ENCODE results near the gene ARFRP1. TPM values are rescaled to one million over a fixed set of nuclear protein-coding genes. Genes with fewer than 3 reads are reported as not detected.
A peak's percentile ranks its signal among the peaks of the same experiment; 100 is the strongest.

The ARFRP1 gene
- total and polyA plus RNA-seq, 5 donors: 38.7 to 49.7 (median 42.1) TPM

GRCh38 chr20:63737695-63737944 is 29.8 kb upstream of the ARFRP1 start:
- DNase-seq (no peak), ATAC-seq (no peak)
- no peaks in the 10 kb centered on the region for H3K27me3 ChIP-seq (ENCODE audit: control insufficient read depth, insufficient read depth)
- H3K4me1 ChIP-seq (ENCODE audit: control insufficient read depth, insufficient read depth, low read length): peaks cover 5% of the 10 kb centered on the region
- WGBS: 14% methylated on average over 26 of the region's 26 CpGs
- intact Hi-C loops (cut with DNase I): loop anchor here in 1 of 4 donors (10.0 kb wide), 1 partner anchor 93 kb away; no protein-coding TSS in a partner anchor
- H3K9me3 ChIP-seq (ENCODE audit: control insufficient read depth, low read length): no peaks in the 10 kb centered on the region
- peak overlapping the region; percentile 7 for H3K4me3 ChIP-seq (ENCODE audit: low read length)
- H3K27ac ChIP-seq (ENCODE audit: low read length): no peak overlapping the region

- intact Hi-C loops (cut with DNase I): loop anchor here in 1 of 4 donors (10.0 kb wide), 1 partner anchor 92 kb away; no protein-coding TSS in a partner anchor
- 53% methylated on average over 30 of the region's 30 CpGs for WGBS
- ATAC-seq: no peak
- peak in 2 of 3 donors; percentile 55 to 72 for DNase-seq
- Histone ChIP-seq H3K27me3 (ENCODE audit: control insufficient read depth, insufficient read depth) (no peaks in the 10 kb centered on the region), H3K9me3 (ENCODE audit: control insufficient read depth, low read length) (no peaks in the 10 kb centered on the region), H3K4me1 (ENCODE audit: control insufficient read depth, insufficient read depth, low read length) (peaks cover 5% of the 10 kb centered on the region), H3K27ac (ENCODE audit: low read length) (no peak overlapping the region), H3K4me3 (ENCODE audit: low read length) (peak overlapping the region; percentile 7)
These were observed 29.3 kb upstream of the ARFRP1 start for GRCh38 chr20:63736893-63737694.

GRCh38 chr20:63735859-63736718 is 28.3 kb upstream of the ARFRP1 start, which contains the start of gene LIME1:
Gene LIME1 (plus strand): TSS chr20:63736664. CDS start chr20:63737550, 886 bp downstream.
- intact Hi-C loops (cut with DNase I): loop anchor here in 1 of 4 donors (10.0 kb wide), 1 partner anchor 91 kb away; no protein-coding TSS in a partner anchor
- H3K4me3 ChIP-seq (ENCODE audit: low read length): no peak within 1 kb of the TSS
- 81% methylated on average over 31 of the region's 31 CpGs for WGBS
- ATAC-seq (no peak), DNase-seq (peak in 2 of 3 donors; percentile 70 to 71)
- H3K27me3 ChIP-seq (ENCODE audit: control insufficient read depth, insufficient read depth): no peaks in the 10 kb centered on the region
- H3K27ac ChIP-seq (ENCODE audit: low read length): no peak within 1 kb of the TSS
- no peaks in the 10 kb centered on the region for H3K9me3 ChIP-seq (ENCODE audit: control insufficient read depth, low read length)
- H3K4me1 ChIP-seq (ENCODE audit: control insufficient read depth, insufficient read depth, low read length): peaks cover under 1% of the 10 kb centered on the region

- Histone ChIP-seq H3K4me3 (ENCODE audit: low read length) (no peak overlapping the region), H3K9me3 (ENCODE audit: control insufficient read depth, low read length) (no peaks in the 10 kb centered on the region), H3K27me3 (ENCODE audit: control insufficient read depth, insufficient read depth) (no peaks in the 10 kb centered on the region), H3K4me1 (ENCODE audit: control insufficient read depth, insufficient read depth, low read length) (no peaks in the 10 kb centered on the region), H3K27ac (ENCODE audit: low read length) (no peak overlapping the region)
- ATAC-seq (no peak), DNase-seq (peak in 1 of 3 donors; percentile 55)
- WGBS: 92% methylated on average over 48 of the region's 48 CpGs
- intact Hi-C loops (cut with DNase I): loop anchor here in 1 of 4 donors (10.0 kb wide), 1 partner anchor 90 kb away; no protein-coding TSS in a partner anchor
These were observed 27.4 kb upstream of the ARFRP1 start for GRCh38 chr20:63734946-63735858.

GRCh38 chr20:63734111-63734945 is 26.6 kb upstream of the ARFRP1 start:
- ATAC-seq: no peak
- no peak overlapping the region for H3K27ac ChIP-seq (ENCODE audit: low read length)
- H3K4me3 ChIP-seq (ENCODE audit: low read length): no peak overlapping the region
- H3K27me3 ChIP-seq (ENCODE audit: control insufficient read depth, insufficient read depth): no peaks in the 10 kb centered on the region
- 91% methylated on average over 25 of the region's 25 CpGs for WGBS
- intact Hi-C loops (cut with DNase I): loop anchor here in 1 of 4 donors (10.0 kb wide), 1 partner anchor 90 kb away; no protein-coding TSS in a partner anchor
- no peak for DNase-seq
- H3K4me1 ChIP-seq (ENCODE audit: control insufficient read depth, insufficient read depth, low read length): no peaks in the 10 kb centered on the region
- no peaks in the 10 kb centered on the region for H3K9me3 ChIP-seq (ENCODE audit: control insufficient read depth, low read length)

- Histone ChIP-seq H3K27me3 (ENCODE audit: control insufficient read depth, insufficient read depth) (no peaks in the 10 kb centered on the region), H3K4me1 (ENCODE audit: control insufficient read depth, insufficient read depth, low read length) (no peaks in the 10 kb centered on the region), H3K9me3 (ENCODE audit: control insufficient read depth, low read length) (no peaks in the 10 kb centered on the region), H3K4me3 (ENCODE audit: low read length) (no peak overlapping the region), H3K27ac (ENCODE audit: low read length) (no peak overlapping the region)
- no peak for DNase-seq
- intact Hi-C loops (cut with DNase I): loop anchor here in 1 of 4 donors (10.0 kb wide), 1 partner anchor 89 kb away; no protein-coding TSS in a partner anchor
- no peak for ATAC-seq
- 93% methylated on average over 18 of the region's 18 CpGs for WGBS
These were observed 25.9 kb upstream of the ARFRP1 start for GRCh38 chr20:63733579-63734081.

GRCh38 chr20:63733117-63733516 is 25.3 kb upstream of the ARFRP1 start:
- DNase-seq: peak in 1 of 3 donors; percentile 51
- H3K4me1 ChIP-seq (ENCODE audit: control insufficient read depth, insufficient read depth, low read length): no peaks in the 10 kb centered on the region
- no peak overlapping the region for H3K4me3 ChIP-seq (ENCODE audit: low read length)
- intact Hi-C loops (cut with DNase I): loop anchor here in 1 of 4 donors (10.0 kb wide), 1 partner anchor 88 kb away; no protein-coding TSS in a partner anchor
- H3K27ac ChIP-seq (ENCODE audit: low read length): no peak overlapping the region
- no peak for ATAC-seq
- WGBS: 93% methylated on average over 13 of the region's 13 CpGs
- H3K9me3 ChIP-seq (ENCODE audit: control insufficient read depth, low read length): no peaks in the 10 kb centered on the region
- H3K27me3 ChIP-seq (ENCODE audit: control insufficient read depth, insufficient read depth): no peaks in the 10 kb centered on the region

GRCh38 chr20:63732118-63733095 is 24.6 kb upstream of the ARFRP1 start:
- intact Hi-C loops (cut with DNase I): loop anchor here in 1 of 4 donors (10.0 kb wide), 1 partner anchor 88 kb away; no protein-coding TSS in a partner anchor
- ATAC-seq: no peak
- WGBS: 87% methylated on average over 38 of the region's 38 CpGs

GRCh38 chr20:63731410-63731809 is 23.6 kb upstream of the ARFRP1 start:
- DNase-seq (no peak), ATAC-seq (no peak)
- no peaks in the 10 kb centered on the region for H3K9me3 ChIP-seq (ENCODE audit: control insufficient read depth, low read length)
- H3K4me3 ChIP-seq (ENCODE audit: low read length): no peak overlapping the region
- H3K4me1 ChIP-seq (ENCODE audit: control insufficient read depth, insufficient read depth, low read length): no peaks in the 10 kb centered on the region
- intact Hi-C loops (cut with DNase I): loop anchor here in 1 of 4 donors (10.0 kb wide), 1 partner anchor 87 kb away; no protein-coding TSS in a partner anchor
- H3K27ac ChIP-seq (ENCODE audit: low read length): no peak overlapping the region
- 81% methylated on average over 5 of the region's 5 CpGs for WGBS
- H3K27me3 ChIP-seq (ENCODE audit: control insufficient read depth, insufficient read depth): no peaks in the 10 kb centered on the region

More at GRCh38 chr20:63732118-63733095, 24.6 kb upstream of the ARFRP1 start:
- no peaks in the 10 kb centered on the region for H3K9me3 ChIP-seq (ENCODE audit: control insufficient read depth, low read length)
- no peaks in the 10 kb centered on the region for H3K4me1 ChIP-seq (ENCODE audit: control insufficient read depth, insufficient read depth, low read length)
- DNase-seq: no peak
- no peak overlapping the region for H3K27ac ChIP-seq (ENCODE audit: low read length)
- no peaks in the 10 kb centered on the region for H3K27me3 ChIP-seq (ENCODE audit: control insufficient read depth, insufficient read depth)
- no peak overlapping the region for H3K4me3 ChIP-seq (ENCODE audit: low read length)

Data from right cardiac atrium (tissue), 5 donors.